MM.1S (cell line): ENCODE measurements around the gene TMC6.

ENCODE experiments used
- DNase-seq: peaks from one replicate; pipeline ENCODE4 v3.0.0-alpha.2; 2015
- H2AFZ ChIP-seq: fragments of 300-600 bp; sonication (generic); 2 replicates; pipeline ENCODE4 v1.6.0; 2016; ENCODE audit warnings: antibody characterized with exemption, low read length
- H3F3A ChIP-seq: fragments of 300-600 bp; sonication (generic); 2 replicates; pipeline ENCODE4 v1.6.1; 2016; ENCODE audit warnings: mild to moderate bottlenecking, antibody characterized with exemption, low read length, moderate library complexity, mixed read lengths; ENCODE audit not compliant: insufficient read depth
- H3K27ac ChIP-seq: fragments of 300-600 bp; sonication (generic); 2 replicates; pipeline ENCODE4 v1.5.1; 2016; ENCODE audit warnings: mild to moderate bottlenecking, low read length
- H3K27me3 ChIP-seq: fragments of 300-600 bp; sonication (generic); replicated peaks from 2 replicates; pipeline ENCODE4 v1.6.0; 2016; ENCODE audit warnings: low read length; ENCODE audit not compliant: insufficient read depth
- H3K36me3 ChIP-seq: fragments of 300-600 bp; sonication (generic); replicated peaks from 2 replicates; pipeline ENCODE4 v1.6.1; 2016; ENCODE audit warnings: mild to moderate bottlenecking, low read length, mixed read lengths; ENCODE audit not compliant: insufficient read depth
- H3K4me1 ChIP-seq: fragments of 300-600 bp; sonication (generic); 2 replicates; pipeline ENCODE4 v1.6.1; 2016; ENCODE audit warnings: low read length, mixed read lengths
- H3K4me2 ChIP-seq: fragments of 300-600 bp; sonication (generic); 2 replicates; pipeline ENCODE4 v1.6.0; 2016; ENCODE audit warnings: low read depth, low read length
- H3K4me3 ChIP-seq: fragments of 300-600 bp; sonication (generic); 2 replicates; pipeline ENCODE4 v1.5.1; 2016; ENCODE audit warnings: low read length, mixed read lengths
- H3K79me2 ChIP-seq: fragments of 300-600 bp; sonication (generic); 2 replicates; pipeline ENCODE4 v1.6.1; 2016; ENCODE audit warnings: mixed run types, low read length, mixed read lengths
- H3K9ac ChIP-seq: fragments of 300-600 bp; sonication (generic); 2 replicates; pipeline ENCODE4 v1.6.1; 2016; ENCODE audit warnings: low read length, mixed read lengths
- H3K9me2 ChIP-seq: fragments of 300-600 bp; sonication (generic); replicated peaks from 2 replicates; pipeline ENCODE4 v1.6.1; 2016; ENCODE audit warnings: mild to moderate bottlenecking, low read length, mixed read lengths; ENCODE audit not compliant: insufficient read depth
- H3K9me3 ChIP-seq: fragments of 300-600 bp; sonication (generic); replicated peaks from 2 replicates; pipeline ENCODE4 v1.6.1; 2016; ENCODE audit warnings: mild to moderate bottlenecking, low read length, mixed read lengths; ENCODE audit not compliant: insufficient read depth
- H4K20me1 ChIP-seq: fragments of 300-600 bp; sonication (generic); 2 replicates; pipeline ENCODE4 v1.6.1; 2016; ENCODE audit warnings: mild to moderate bottlenecking, low read length, moderate library complexity, mixed read lengths; ENCODE audit not compliant: insufficient read depth
- CTCF ChIP-seq: fragments of 300-600 bp; sonication (generic); IDR thresholded peaks from 2 replicates; pipeline ENCODE4 v1.5.1; 2016; ENCODE audit warnings: antibody characterized with exemption, low read length, mixed read lengths
- EZH2 ChIP-seq: fragments of 300-600 bp; sonication (generic); optimal IDR thresholded peaks from 2 replicates; pipeline ENCODE3; 2017; ENCODE audit warnings: low read depth, mild to moderate bottlenecking, antibody characterized with exemption, low read length, mixed read lengths
- EZH2phosphoT487 ChIP-seq: fragments of 300-600 bp; sonication (generic); IDR thresholded peaks from 2 replicates; pipeline ENCODE4 v1.6.1; 2018; ENCODE audit warnings: antibody characterized with exemption, low read length

Gene TMC6

GRCh38 chr17:78122931-78123249 lies 5.7 kb downstream of the TMC6 start:
- Histone ChIP-seq H3K4me3 (no peak overlapping the region), H3K9me2 (no peaks in the 10 kb centered on the region), H3K4me1 (peaks cover 42% of the 10 kb centered on the region), H4K20me1 (no peaks in the 10 kb centered on the region), H3K27me3 (no peaks in the 10 kb centered on the region), H3K9me3 (no peaks in the 10 kb centered on the region), H3K36me3 (0 out of 2 replicates have a peak, but pooled peaks cover 6% of the 10 kb centered on the region), H3K79me2 (peaks cover 88% of the 10 kb centered on the region), H3F3A (peaks cover 16% of the 10 kb centered on the region), H3K4me2 (peak overlapping the region; percentile 85), H2AFZ (no peak overlapping the region), H3K9ac (peak overlapping the region; percentile 6; the same call in 1 of the 2 replicates), H3K27ac (peak overlapping the region; percentile 81; the same call in 1 of the 2 replicates)
- TF ChIP-seq EZH2phosphoT487 (no peak), EZH2 (no peak), CTCF (no peak)
- no peak for DNase-seq

- Histone ChIP-seq H3K36me3 (0 out of 2 replicates have a peak, but pooled peaks cover 6% of the 10 kb centered on the region), H3F3A (peaks cover 16% of the 10 kb centered on the region), H4K20me1 (no peaks in the 10 kb centered on the region), H3K9me2 (no peaks in the 10 kb centered on the region), H3K79me2 (peaks cover 86% of the 10 kb centered on the region), H3K4me1 (peaks cover 42% of the 10 kb centered on the region), H3K9me3 (no peaks in the 10 kb centered on the region), H3K27ac (peak overlapping the region; percentile 81; the same call in 1 of the 2 replicates), H3K9ac (peak overlapping the region; percentile 71; the same call in 1 of the 2 replicates), H3K4me2 (peak overlapping the region; percentile 85), H3K4me3 (peak overlapping the region; percentile 54), H3K27me3 (no peaks in the 10 kb centered on the region), H2AFZ (no peak overlapping the region)
- TF ChIP-seq EZH2 (no peak), EZH2phosphoT487 (no peak), CTCF (no peak)
- no peak for DNase-seq
These were observed 6.2 kb downstream of the TMC6 start for GRCh38 chr17:78122216-78122930.

GRCh38 chr17:78121801-78122215 lies 6.7 kb downstream of the TMC6 start:
- peak overlapping the region; percentile 54 for H3K4me3 ChIP-seq

More at GRCh38 chr17:78121801-78122215, 6.7 kb downstream of the TMC6 start:
- Histone ChIP-seq H3K79me2 (peaks cover 83% of the 10 kb centered on the region), H3K4me2 (peak overlapping the region; percentile 85), H3K27ac (peak overlapping the region; percentile 81), H3K36me3 (0 out of 2 replicates have a peak, but pooled peaks cover 6% of the 10 kb centered on the region), H3K9ac (peak overlapping the region; percentile 71; the same call in 1 of the 2 replicates), H2AFZ (no peak overlapping the region), H3K9me3 (no peaks in the 10 kb centered on the region), H3K4me1 (peaks cover 39% of the 10 kb centered on the region), H3K27me3 (no peaks in the 10 kb centered on the region), H3F3A (peaks cover 16% of the 10 kb centered on the region), H4K20me1 (no peaks in the 10 kb centered on the region), H3K9me2 (no peaks in the 10 kb centered on the region)
- no peak for DNase-seq
- TF ChIP-seq EZH2phosphoT487 = no peak
- no peak for TF ChIP-seq CTCF
- TF ChIP-seq EZH2 = no peak
